Prostate gland (tissue), 2 donors: ENCODE measurements around the gene SNX33. TPM values are rescaled to one million over a fixed set of nuclear protein-coding genes. Genes with fewer than 3 reads are reported as not detected.

ENCODE experiments used
- DNase-seq: peaks from one replicate; pipeline ENCODE4 v3.0.0-alpha.2; 2019; ENCODE audit warnings: low spot score
- H3K27ac ChIP-seq, 2 donors: fragments of 200-600 bp; sonication (generic); 2 replicates each; pipeline ENCODE4 v1.5.1; 2017 to 2019
- H3K27me3 ChIP-seq: fragments of 200-600 bp; sonication (generic); replicated peaks from 2 replicates; pipeline ENCODE4 v1.5.1; 2019; ENCODE audit not compliant: insufficient read depth
- H3K36me3 ChIP-seq, 2 donors: fragments of 200-600 bp; sonication (generic); 1 replicate in 1 of 2; 2 replicates in 1 of 2; pipeline versions ENCODE4 v1.5.1 to v1.8.1; 2017 to 2019
- H3K4me1 ChIP-seq: fragments of 200-600 bp; sonication (generic); replicated peaks from 2 replicates; pipeline ENCODE4 v1.5.1; 2019
- H3K4me3 ChIP-seq, 2 donors: fragments of 200-600 bp; sonication (generic); 2 replicates each; pipeline ENCODE4 v1.5.1; 2017 to 2019
- H3K9me3 ChIP-seq: fragments of 200-600 bp; sonication (generic); 2 replicates; pipeline ENCODE4 v1.5.1; 2017
- POLR2A ChIP-seq: fragments of 450-650 bp; IDR thresholded peaks from one replicate; pipeline ENCODE4 v1.6.1; 2016; ENCODE audit warnings: antibody characterized with exemption, mild to moderate bottlenecking
- POLR2AphosphoS5 ChIP-seq: sonication (generic); formaldehyde crosslinking; IDR thresholded peaks from one replicate; pipeline ENCODE4 v1.6.1; 2017; ENCODE audit warnings: antibody characterized with exemption
- WGBS: methylation state at CpG from one replicate; pipeline ENCODE4 v1.1.5; 2018; 5-methylcytosine and 5-hydroxymethylcytosine counted together
- intact Hi-C: fragments of 100-400 bp; cut with DNase I; formaldehyde crosslinking; loops from one replicate; pipeline ENCODE4 v1.14.2; 2022
- total RNA-seq, 2 donors: library from RNA; depleted of rRNA; stranded (reverse); fragments of >200 nt; gene quantifications; one replicate each; pipeline ENCODE4 v1.1.0, GENCODE V29; 2016
- TF ChIP-seq, protein P1 (sequence below), 4 experiments: fragments of 200-600 bp in 2 of 4; fragments of 450-650 bp in 2 of 4; sonication (generic) in 2 of 4; IDR thresholded peaks; 1 replicate in 3 of 4; 2 replicates in 1 of 4; pipeline ENCODE4 v1.5.1; 2016 to 2019; ENCODE audit warnings: antibody characterized with exemption in 4 of 4, mild to moderate bottlenecking in 2 of 4, moderate library complexity in 2 of 4

SNX33 gene
- total RNA-seq, 2 donors from 2014 or later: 23.6 to 25.6 TPM

DNA sequence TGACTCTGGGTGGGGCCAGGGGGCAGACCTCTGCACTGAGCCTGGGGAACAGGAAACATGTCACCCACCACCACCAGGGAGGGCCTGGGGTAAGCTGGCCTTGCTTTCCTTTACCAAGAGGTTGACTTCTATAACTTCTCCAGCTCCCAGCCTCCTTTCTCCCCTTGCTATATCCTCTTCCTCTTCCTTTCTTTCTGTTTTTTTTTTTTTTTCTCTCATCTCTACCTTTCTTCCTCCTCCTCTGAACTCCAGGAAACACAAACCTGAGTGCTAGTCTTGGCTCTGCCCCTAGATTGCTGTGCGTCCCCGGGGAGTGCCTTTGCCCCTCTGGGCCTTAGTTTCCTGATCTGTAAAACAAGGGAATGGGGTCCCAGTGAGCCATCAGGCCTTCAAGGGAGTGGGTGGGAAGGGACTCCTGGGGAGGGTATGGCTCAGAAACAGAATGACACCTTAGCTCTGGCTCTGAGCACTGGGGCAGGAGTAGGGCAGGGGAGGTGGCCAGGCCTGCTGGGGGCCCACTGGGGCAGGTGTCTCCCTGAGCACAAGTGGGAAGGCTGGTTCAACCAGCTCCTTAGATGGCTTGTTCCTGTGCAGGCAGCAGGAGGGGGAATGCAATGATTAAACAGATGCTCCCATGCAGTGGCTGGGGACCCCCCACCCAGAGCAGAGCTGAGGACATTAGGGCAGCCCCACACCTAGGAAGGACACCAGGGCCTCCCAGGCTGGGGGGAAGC, 4.3 kb downstream of the SNX33 start:
- H3K4me1 ChIP-seq: peaks cover 33% of the 10 kb centered on the region

DNA sequence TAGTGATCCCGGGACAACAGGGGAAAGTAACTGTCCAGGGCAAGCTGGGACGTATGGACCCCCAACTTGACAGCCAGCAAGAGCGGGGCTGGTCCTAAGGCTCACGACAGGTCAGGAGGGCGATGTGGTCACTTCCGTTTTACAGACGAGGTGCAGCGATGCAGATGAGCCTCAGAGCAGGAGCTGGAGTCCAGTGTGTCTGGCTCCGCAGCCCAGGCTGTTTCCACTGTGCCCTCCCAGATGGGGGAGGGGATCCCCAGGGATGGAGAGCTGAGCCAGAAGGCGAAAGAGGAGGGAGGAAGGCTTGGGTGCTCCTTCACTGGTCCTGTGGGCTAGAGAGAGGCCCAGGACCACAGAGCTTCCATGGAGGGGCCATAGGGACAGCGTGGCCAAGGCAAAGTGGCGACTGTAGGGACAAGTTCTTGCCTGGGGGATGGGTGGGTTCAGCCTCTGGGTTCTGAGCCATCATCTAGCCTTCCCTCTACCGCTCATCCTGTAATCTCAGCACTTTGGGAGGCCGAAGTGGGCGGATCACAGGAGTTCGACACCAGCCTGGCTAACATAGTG, 5.7 kb downstream of the SNX33 start:
- Histone ChIP-seq H3K27ac (no peak overlapping the region), H3K36me3 (no peaks in the 10 kb centered on the region), H3K4me1 (peaks cover 33% of the 10 kb centered on the region), H3K27me3 (no peaks in the 10 kb centered on the region), H3K9me3 (no peaks in the 10 kb centered on the region), H3K4me3 (no peak overlapping the region)
- DNase-seq: no peak
- 75% methylated on average over 16 of the region's 16 CpGs for WGBS
- TF ChIP-seq, protein P1, sequence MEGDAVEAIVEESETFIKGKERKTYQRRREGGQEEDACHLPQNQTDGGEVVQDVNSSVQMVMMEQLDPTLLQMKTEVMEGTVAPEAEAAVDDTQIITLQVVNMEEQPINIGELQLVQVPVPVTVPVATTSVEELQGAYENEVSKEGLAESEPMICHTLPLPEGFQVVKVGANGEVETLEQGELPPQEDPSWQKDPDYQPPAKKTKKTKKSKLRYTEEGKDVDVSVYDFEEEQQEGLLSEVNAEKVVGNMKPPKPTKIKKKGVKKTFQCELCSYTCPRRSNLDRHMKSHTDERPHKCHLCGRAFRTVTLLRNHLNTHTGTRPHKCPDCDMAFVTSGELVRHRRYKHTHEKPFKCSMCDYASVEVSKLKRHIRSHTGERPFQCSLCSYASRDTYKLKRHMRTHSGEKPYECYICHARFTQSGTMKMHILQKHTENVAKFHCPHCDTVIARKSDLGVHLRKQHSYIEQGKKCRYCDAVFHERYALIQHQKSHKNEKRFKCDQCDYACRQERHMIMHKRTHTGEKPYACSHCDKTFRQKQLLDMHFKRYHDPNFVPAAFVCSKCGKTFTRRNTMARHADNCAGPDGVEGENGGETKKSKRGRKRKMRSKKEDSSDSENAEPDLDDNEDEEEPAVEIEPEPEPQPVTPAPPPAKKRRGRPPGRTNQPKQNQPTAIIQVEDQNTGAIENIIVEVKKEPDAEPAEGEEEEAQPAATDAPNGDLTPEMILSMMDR (IDR thresholded peaks at IDR 0.05): no peak
- TF ChIP-seq POLR2AphosphoS5 (no peak), POLR2A (no peak)
- intact Hi-C loops: no loop called here

More for the DNA sequence above, 4.3 kb downstream of the SNX33 start:
- no peak for TF ChIP-seq POLR2A
- TF ChIP-seq, protein P1 (IDR thresholded peaks at IDR 0.05): no peak
- TF ChIP-seq POLR2AphosphoS5: no peak
- Histone ChIP-seq H3K9me3 (no peaks in the 10 kb centered on the region), H3K36me3 (no peaks in the 10 kb centered on the region), H3K27ac (peak overlapping the region; percentile 33 to 41), H3K4me3 (peak overlapping the region; percentile 12 to 16), H3K27me3 (no peaks in the 10 kb centered on the region)
- DNase-seq: no peak
- 58% methylated on average over 2 of the region's 2 CpGs for WGBS
- intact Hi-C loops: no loop called here

DNA sequence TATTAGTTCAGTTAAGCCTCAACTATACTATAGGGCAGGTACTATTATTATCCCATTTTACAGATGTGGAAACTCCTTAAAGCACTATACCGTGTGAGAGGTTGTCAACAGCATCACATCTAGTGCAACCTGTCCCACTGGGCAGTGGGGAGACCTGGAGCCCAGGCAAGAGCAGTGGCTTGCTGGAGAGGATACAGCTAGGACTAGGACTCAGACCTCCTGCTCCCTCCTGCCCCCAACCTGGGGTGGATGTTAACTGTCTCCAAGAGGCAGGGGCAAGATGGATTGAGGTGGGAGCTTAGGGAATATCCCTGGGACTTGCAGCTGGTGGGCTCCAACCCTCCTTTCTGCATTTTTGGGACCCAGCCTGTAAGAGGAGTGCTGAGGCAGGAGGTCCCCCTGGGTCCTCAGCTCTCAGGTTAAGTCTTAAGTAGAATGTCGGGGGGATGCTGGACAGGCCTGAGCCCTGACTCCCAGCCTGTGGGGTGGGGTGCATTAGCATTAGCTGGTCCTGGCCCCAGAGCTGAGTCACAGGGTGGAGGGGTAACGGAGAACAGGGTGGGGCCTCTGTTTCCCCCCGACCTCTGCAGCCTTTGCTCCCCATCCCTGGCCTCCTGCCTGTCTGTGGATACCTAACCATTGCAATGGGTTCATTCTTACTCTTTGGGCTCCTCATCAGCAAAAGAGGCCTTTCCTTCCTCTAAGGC, 6.6 kb downstream of the SNX33 start:
- Histone ChIP-seq H3K9me3 (no peaks in the 10 kb centered on the region), H3K27ac (no peak overlapping the region), H3K27me3 (no peaks in the 10 kb centered on the region), H3K4me1 (peaks cover 24% of the 10 kb centered on the region), H3K4me3 (no peak overlapping the region), H3K36me3 (no peaks in the 10 kb centered on the region)
- 70% methylated on average over 4 of the region's 4 CpGs for WGBS
- intact Hi-C loops: no loop called here
- no peak for DNase-seq
- TF ChIP-seq POLR2AphosphoS5 (no peak), POLR2A (no peak)
- TF ChIP-seq, protein P1 (IDR thresholded peaks at IDR 0.05): no peak

DNA sequence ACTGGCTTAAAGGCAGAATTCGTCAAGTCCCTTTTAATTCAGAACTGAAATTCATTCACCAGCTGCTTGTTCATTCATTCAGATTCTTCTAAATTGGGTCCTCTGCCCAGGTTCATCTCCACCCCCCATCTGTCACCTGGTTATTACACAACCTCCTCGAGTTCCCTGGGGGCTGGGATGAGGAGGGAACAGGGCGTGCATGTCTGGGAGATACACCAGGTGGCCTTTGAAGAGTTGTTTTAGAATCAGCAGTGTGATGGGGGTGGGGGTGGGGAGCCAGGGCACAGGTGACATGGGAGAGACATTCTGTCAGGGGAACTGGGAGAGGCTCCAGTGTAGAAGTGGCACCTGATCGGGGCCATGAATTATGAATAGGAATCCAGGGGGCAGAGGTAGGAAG, 8.2 kb downstream of the SNX33 start:
- 52% methylated on average over 4 of the region's 4 CpGs for WGBS
- H3K27me3 ChIP-seq: no peaks in the 10 kb centered on the region
- H3K9me3 ChIP-seq: no peaks in the 10 kb centered on the region
- intact Hi-C loops: no loop called here
- no peak overlapping the region for H3K4me3 ChIP-seq
- no peak overlapping the region for H3K27ac ChIP-seq
- H3K4me1 ChIP-seq: peaks cover 23% of the 10 kb centered on the region
- no peak for TF ChIP-seq POLR2AphosphoS5
- no peak for TF ChIP-seq POLR2A
- TF ChIP-seq, protein P1 (IDR thresholded peaks at IDR 0.05): no peak
- DNase-seq: no peak
- H3K36me3 ChIP-seq: no peaks in the 10 kb centered on the region
